Esophagus squamous epithelium (tissue), 4 donors: ENCODE measurements around the gene GIMAP6.

Source experiments
- POLR2A ChIP-seq, 4 donors: fragments of 450-650 bp; IDR thresholded peaks; one replicate each; pipeline ENCODE4 v1.6.1; 2017; ENCODE audit warnings: antibody characterized with exemption in 4 of 4, mild to moderate bottlenecking in 4 of 4, moderate library complexity in 3 of 4
- TF ChIP-seq, protein P1 (sequence below), 6 experiments: fragments of 450-650 bp in 4 of 6; fragments of 200-600 bp in 2 of 6; sonication (generic) in 2 of 6; IDR thresholded peaks; one replicate each; pipeline ENCODE4 v1.5.1; 2016 to 2019; ENCODE audit warnings: antibody characterized with exemption in 6 of 6, mild to moderate bottlenecking in 4 of 6, moderate library complexity in 4 of 6

- TF ChIP-seq, protein P1, sequence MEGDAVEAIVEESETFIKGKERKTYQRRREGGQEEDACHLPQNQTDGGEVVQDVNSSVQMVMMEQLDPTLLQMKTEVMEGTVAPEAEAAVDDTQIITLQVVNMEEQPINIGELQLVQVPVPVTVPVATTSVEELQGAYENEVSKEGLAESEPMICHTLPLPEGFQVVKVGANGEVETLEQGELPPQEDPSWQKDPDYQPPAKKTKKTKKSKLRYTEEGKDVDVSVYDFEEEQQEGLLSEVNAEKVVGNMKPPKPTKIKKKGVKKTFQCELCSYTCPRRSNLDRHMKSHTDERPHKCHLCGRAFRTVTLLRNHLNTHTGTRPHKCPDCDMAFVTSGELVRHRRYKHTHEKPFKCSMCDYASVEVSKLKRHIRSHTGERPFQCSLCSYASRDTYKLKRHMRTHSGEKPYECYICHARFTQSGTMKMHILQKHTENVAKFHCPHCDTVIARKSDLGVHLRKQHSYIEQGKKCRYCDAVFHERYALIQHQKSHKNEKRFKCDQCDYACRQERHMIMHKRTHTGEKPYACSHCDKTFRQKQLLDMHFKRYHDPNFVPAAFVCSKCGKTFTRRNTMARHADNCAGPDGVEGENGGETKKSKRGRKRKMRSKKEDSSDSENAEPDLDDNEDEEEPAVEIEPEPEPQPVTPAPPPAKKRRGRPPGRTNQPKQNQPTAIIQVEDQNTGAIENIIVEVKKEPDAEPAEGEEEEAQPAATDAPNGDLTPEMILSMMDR (IDR thresholded peaks at IDR 0.05): no peak
- no peak for TF ChIP-seq POLR2A (IDR thresholded peaks at IDR 0.05)
Measured at GRCh38 chr7:150654692-150655091, 22.5 kb upstream of the GIMAP6 start.
